Measurements from ENCODE around the gene TTC33.
"Not testable (repeated sequence)": the region's sequence is repeated elsewhere in the genome, so short reads cannot be mapped to it uniquely, and the experiment has no call there.

The TTC33 gene

GRCh38 chr5:40679148-40679912, 76.4 kb downstream of the TTC33 start:
- DNase-seq (ENCODE audit: low read depth), result peak; percentile 87

GRCh38 chr5:40678460-40679147, 77.2 kb downstream of the TTC33 start:
- DNase-seq (ENCODE audit: low read depth), result no peak

GRCh38 chr5:40678026-40678425, 77.7 kb downstream of the TTC33 start:
- no peak for DNase-seq (ENCODE audit: low read depth)

- DNase-seq (ENCODE audit: low read depth), result no peak
Measured at GRCh38 chr5:40677456-40677855, 78.3 kb downstream of the TTC33 start.

- no peak for DNase-seq (ENCODE audit: low read depth)
Measured at GRCh38 chr5:40676613-40677343, 79.0 kb downstream of the TTC33 start.

- DNase-seq (ENCODE audit: low read depth), result no peak
Measured at GRCh38 chr5:40675396-40676133, 80.2 kb downstream of the TTC33 start.

GRCh38 chr5:40674661-40675235, 81.0 kb downstream of the TTC33 start:
- no peak for DNase-seq (ENCODE audit: low read depth)

- no peak for DNase-seq (ENCODE audit: low read depth)
Measured at GRCh38 chr5:40672425-40672824, 83.3 kb downstream of the TTC33 start.

- DNase-seq (ENCODE audit: low read depth), result no peak
Measured at GRCh38 chr5:40669606-40670390, 86.0 kb downstream of the TTC33 start.

GRCh38 chr5:40667161-40667663, 88.5 kb downstream of the TTC33 start:
- DNase-seq (ENCODE audit: low read depth), result no peak

- DNase-seq (ENCODE audit: low read depth), result no peak
Measured at GRCh38 chr5:40666657-40667056, 89.1 kb downstream of the TTC33 start.

- no peak for DNase-seq (ENCODE audit: low read depth)
Measured at GRCh38 chr5:40665635-40666298, 90.0 kb downstream of the TTC33 start.

- DNase-seq (ENCODE audit: low read depth), result no peak
Measured at GRCh38 chr5:40660751-40661150, 95.0 kb downstream of the TTC33 start.

- DNase-seq (ENCODE audit: low read depth), result no peak
Measured at GRCh38 chr5:40656766-40657165, 99.0 kb downstream of the TTC33 start.

GRCh38 chr5:40656091-40656490, 99.7 kb downstream of the TTC33 start:
- not testable (repeated sequence) for DNase-seq (ENCODE audit: low read depth)

- DNase-seq (ENCODE audit: low read depth), result no peak
Measured at GRCh38 chr5:40655138-40655537, 100.6 kb downstream of the TTC33 start.

- no peak for DNase-seq (ENCODE audit: low read depth)
Measured at GRCh38 chr5:40654377-40654991, 101.3 kb downstream of the TTC33 start.

- no peak for DNase-seq (ENCODE audit: low read depth)
Measured at GRCh38 chr5:40653221-40654022, 102.3 kb downstream of the TTC33 start.

Measured in T follicular helper cell (primary cell).